ENCODE measurements around the gene UNC5C.

GRCh38 chr4:95198961-95199360, 349.8 kb downstream of the UNC5C start:
- no peak for TF ChIP-seq CTCF (IDR thresholded peaks at IDR 0.05)
- no peak for TF ChIP-seq EZH2 (IDR thresholded peaks at IDR 0.05)

Measured in neural progenitor cell (in vitro differentiated cells).